Ishikawa (cell line): ENCODE data around the gene STPG1.

Experiments
- CEBPB ChIP-seq: IDR thresholded peaks from 2 replicates; pipeline ENCODE4 v1.6.1; 2012
- CREB1 ChIP-seq: IDR thresholded peaks from 2 replicates; pipeline ENCODE4 v1.6.1; 2012; ENCODE audit warnings: low read depth
- EGR1 ChIP-seq: IDR thresholded peaks from 2 replicates; pipeline ENCODE4 v1.6.1; 2012
- EP300 ChIP-seq: IDR thresholded peaks from 2 replicates; pipeline ENCODE4 v1.6.1; 2012; ENCODE audit warnings: borderline replicate concordance
- FOXM1 ChIP-seq: IDR thresholded peaks from 2 replicates; pipeline ENCODE4 v1.6.1; 2012; ENCODE audit warnings: low read depth, borderline replicate concordance
- MAX ChIP-seq: IDR thresholded peaks from 2 replicates; pipeline ENCODE4 v1.6.1; 2012
- NFIC ChIP-seq: IDR thresholded peaks from 2 replicates; pipeline ENCODE4 v1.6.1; 2012
- RAD21 ChIP-seq: IDR thresholded peaks from 2 replicates; pipeline ENCODE4 v1.6.1; 2012; ENCODE audit warnings: low read depth
- REST ChIP-seq: IDR thresholded peaks from 2 replicates; pipeline ENCODE4 v1.6.1; 2012; ENCODE audit warnings: low read depth, mild to moderate bottlenecking
- TAF1 ChIP-seq: IDR thresholded peaks from 2 replicates; pipeline ENCODE4 v1.6.1; 2012; ENCODE audit warnings: low read depth, mild to moderate bottlenecking
- TCF12 ChIP-seq: IDR thresholded peaks from 2 replicates; pipeline ENCODE4 v1.6.1; 2012; ENCODE audit warnings: low read depth
- TEAD4 ChIP-seq: IDR thresholded peaks from 2 replicates; pipeline ENCODE4 v1.6.1; 2012
- USF1 ChIP-seq: IDR thresholded peaks from 2 replicates; pipeline ENCODE4 v1.6.1; 2012
- YY1 ChIP-seq: IDR thresholded peaks from 2 replicates; pipeline ENCODE4 v1.6.1; 2012; ENCODE audit warnings: low read depth
- ZBTB7A ChIP-seq: IDR thresholded peaks from 2 replicates; pipeline ENCODE4 v1.6.1; 2012; ENCODE audit warnings: low read depth

STPG1 gene, protein sequence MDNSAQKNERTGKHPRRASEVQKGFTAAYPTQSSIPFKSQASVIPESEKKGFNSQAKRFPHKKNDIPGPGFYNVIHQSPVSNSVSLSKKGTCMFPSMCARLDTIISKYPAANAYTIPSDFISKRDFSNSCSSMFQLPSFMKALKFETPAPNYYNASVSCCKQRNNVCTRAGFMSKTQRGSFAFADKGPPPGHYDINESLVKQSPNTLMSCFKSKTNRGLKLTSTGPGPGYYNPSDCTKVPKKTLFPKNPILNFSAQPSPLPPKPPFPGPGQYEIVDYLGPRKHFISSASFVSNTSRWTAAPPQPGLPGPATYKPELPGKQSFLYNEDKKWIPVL

DNA sequence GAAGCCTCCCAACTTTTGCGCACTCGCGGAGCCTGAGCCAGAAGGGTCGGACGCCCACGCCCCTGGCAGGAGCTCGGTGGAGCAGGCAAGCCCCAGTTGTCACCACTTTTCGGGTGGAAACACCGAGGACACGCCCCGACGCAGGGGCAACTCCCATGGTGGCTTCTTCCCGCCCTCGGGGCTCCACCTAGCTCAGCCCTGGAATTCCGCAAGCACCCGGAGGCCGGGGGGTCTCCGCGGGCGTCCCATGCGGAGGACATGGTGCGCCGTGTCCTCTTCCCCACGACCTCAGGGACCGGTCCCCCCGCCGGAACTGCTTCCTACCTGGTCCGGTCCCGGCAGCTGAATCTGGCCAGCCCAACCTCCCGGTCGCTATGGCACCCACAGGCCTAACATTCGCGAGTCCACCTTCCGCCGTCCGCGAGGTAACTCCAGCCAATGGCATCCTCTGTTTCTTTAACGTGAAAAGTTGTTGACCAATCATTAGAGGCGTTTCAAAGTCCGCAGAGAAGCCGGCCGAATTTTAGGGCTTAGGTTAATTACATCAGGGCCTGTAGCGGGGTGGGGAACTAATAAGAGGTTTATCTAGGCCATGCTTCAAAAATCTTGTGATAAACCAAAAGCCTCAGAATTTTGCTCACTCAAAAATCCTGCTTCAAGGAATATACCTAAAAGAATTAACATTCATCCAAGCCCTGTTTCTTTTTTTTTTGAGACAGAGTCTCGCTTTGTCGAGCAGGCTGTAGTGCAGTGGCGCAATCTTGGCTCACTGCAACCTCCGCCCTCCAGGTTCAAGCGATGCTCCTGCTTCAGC lies at the start of gene STPG1:
STPG1 (minus strand) TSS at position 433 of the 814 bp plus-strand sequence. CDS start 12,394 bp downstream, outside the sequence.
- TF ChIP-seq USF1 (no peak), YY1 (peak; percentile 48), NFIC (no peak), ZBTB7A (peak; percentile 59), EGR1 (peak; percentile 56), TCF12 (no peak)

- TF ChIP-seq TEAD4, result 0 out of 2 replicates have a peak, but pooled peaks have one; percentile 24
- no peak for TF ChIP-seq FOXM1
- no peak for TF ChIP-seq YY1
- no peak for TF ChIP-seq TAF1
- TF ChIP-seq EP300, result peak; percentile 53; the same call in 1 of the 2 replicates
- TF ChIP-seq MAX, result peak; percentile 48
- peak; percentile 47; the same call in 1 of the 2 replicates for TF ChIP-seq TCF12
- TF ChIP-seq REST, result no peak
- no peak for TF ChIP-seq CEBPB
- peak; percentile 60 for TF ChIP-seq NFIC
- no peak for TF ChIP-seq CREB1
Observed at GRCh38 chr1:24459551-24460266, 46.1 kb upstream of the STPG1 start.

- TF ChIP-seq FOXM1, result no peak
- no peak for TF ChIP-seq TCF12
- no peak for TF ChIP-seq ZBTB7A
- no peak for TF ChIP-seq EP300
- TF ChIP-seq MAX, result no peak
- no peak for TF ChIP-seq REST
- no peak for TF ChIP-seq TAF1
- no peak for TF ChIP-seq CEBPB
- no peak for TF ChIP-seq TEAD4
- TF ChIP-seq CREB1, result no peak
- no peak for TF ChIP-seq EGR1
- TF ChIP-seq USF1, result no peak
Observed at GRCh38 chr1:24457866-24458265, 44.3 kb upstream of the STPG1 start.

DNA sequence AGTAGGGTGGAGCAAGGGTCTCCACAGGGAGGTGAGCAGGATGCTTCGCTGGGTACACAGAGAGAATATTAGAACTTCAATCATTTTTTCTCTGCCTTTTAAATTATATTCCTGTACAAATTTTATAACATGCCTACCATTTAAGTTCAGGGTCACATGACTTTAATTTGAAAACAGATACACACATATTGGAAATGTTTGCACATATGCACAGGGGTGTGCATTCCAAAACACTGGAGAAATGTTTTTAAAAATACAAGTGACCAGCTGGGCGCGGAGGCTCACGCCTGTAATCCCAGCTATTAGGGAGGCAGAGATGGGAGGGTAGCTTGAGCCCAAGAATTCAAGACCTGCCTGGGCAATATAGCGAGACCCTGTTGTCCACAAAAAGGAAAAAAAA lies 41.7 kb upstream of the STPG1 start:
- TF ChIP-seq EP300 (no peak), CEBPB (no peak)

- TF ChIP-seq EP300 (no peak), YY1 (no peak), TCF12 (no peak), FOXM1 (no peak), REST (no peak), NFIC (no peak), TAF1 (no peak), CEBPB (no peak), EGR1 (no peak), RAD21 (no peak), MAX (no peak), ZBTB7A (no peak), USF1 (no peak), CREB1 (no peak), TEAD4 (no peak)
Observed at GRCh38 chr1:24454673-24455072, 41.1 kb upstream of the STPG1 start.
